Kidney tubule cell (primary cell): ENCODE data around the gene NRN1L.
"Not testable (repeated sequence)": the region's sequence is repeated elsewhere in the genome, so short reads cannot be mapped to it uniquely, and the experiment has no call there.

Experiments used
- DNase-seq: peaks from one replicate; pipeline ENCODE4 v3.0.0-alpha.2; 2018; ENCODE audit warnings: low spot score

NRN1L gene

GRCh38 chr16:67884684-67885083, at the start of gene NRN1L:
Gene NRN1L, plus strand, starts transcription at chr16:67884885. Its CDS starts 19 bp downstream, at chr16:67884904.
- DNase-seq, result peak; percentile 70

GRCh38 chr16:67837190-67837589, 47.5 kb upstream of the NRN1L start:
- not testable (repeated sequence) for DNase-seq

GRCh38 chr16:67837811-67838210, 46.9 kb upstream of the NRN1L start:
- DNase-seq, result peak; percentile 32

GRCh38 chr16:67841198-67841815, 43.4 kb upstream of the NRN1L start:
- no peak for DNase-seq

- peak; percentile 95 for DNase-seq
These were observed 42.7 kb upstream of the NRN1L start, which contains the start of gene THAP11 for GRCh38 chr16:67841816-67842508. Gene THAP11, plus strand, starts transcription at chr16:67842320. Its CDS starts 235 bp downstream, at chr16:67842555.

- peak; percentile 52 for DNase-seq
These were observed 42.0 kb upstream of the NRN1L start for GRCh38 chr16:67842509-67843342.

GRCh38 chr16:67843343-67843765, 41.3 kb upstream of the NRN1L start:
- DNase-seq, result no peak

GRCh38 chr16:67844497-67844896, 40.2 kb upstream of the NRN1L start:
- DNase-seq, result peak; percentile 78

GRCh38 chr16:67845291-67846062, 39.2 kb upstream of the NRN1L start:
- no peak for DNase-seq

- no peak for DNase-seq
These were observed 38.7 kb upstream of the NRN1L start for GRCh38 chr16:67846063-67846319.

- DNase-seq, result peak; percentile 96
These were observed 38.2 kb upstream of the NRN1L start, which contains the start of gene NUTF2 for GRCh38 chr16:67846320-67847063. Gene NUTF2, plus strand, starts transcription at chr16:67846933. Its CDS starts 18,198 bp downstream, at chr16:67865131.

GRCh38 chr16:67847064-67847861, 37.4 kb upstream of the NRN1L start, which contains the start of gene CENPT:
Gene CENPT, minus strand, starts transcription at chr16:67847693. Its CDS starts 13,834 bp downstream, at chr16:67833859.
- DNase-seq, result peak; percentile 90

- DNase-seq, result no peak
These were observed 36.6 kb upstream of the NRN1L start for GRCh38 chr16:67848118-67848517.

GRCh38 chr16:67853670-67854069, 31.0 kb upstream of the NRN1L start:
- DNase-seq, result no peak

- no peak for DNase-seq
These were observed 28.9 kb upstream of the NRN1L start for GRCh38 chr16:67855789-67856188.

- DNase-seq, result no peak
These were observed 27.6 kb upstream of the NRN1L start for GRCh38 chr16:67856927-67857546.

- DNase-seq, result peak; percentile 99
These were observed 27.0 kb upstream of the NRN1L start for GRCh38 chr16:67857547-67858233.

GRCh38 chr16:67858500-67858899, 26.2 kb upstream of the NRN1L start:
- DNase-seq, result no peak
